GM23338 (cell line): Measurements from ENCODE around the gene RSPH1. TPM values are rescaled to one million over a fixed set of nuclear protein-coding genes. Genes with fewer than 3 reads are reported as not detected.

Experiments used
- ATAC-seq: fragments of 200-7000 bp; cut with Tn5 transposase; 3 replicates; pipeline ENCODE4 v1.9.1; 2020
- DNase-seq: peaks from one replicate; pipeline ENCODE4 v3.0.0-alpha.2; 2015; ENCODE audit warnings: low spot score
- H2AFZ ChIP-seq: fragments of 200-600 bp; sonication (generic); 2 replicates; pipeline ENCODE4 v1.8.0; 2016; ENCODE audit warnings: antibody characterized with exemption, mild to moderate bottlenecking, moderate library complexity
- H3F3A ChIP-seq: fragments of 200-600 bp; sonication (generic); replicated peaks from 2 replicates; pipeline ENCODE4 v1.8.0; 2017; ENCODE audit warnings: antibody characterized with exemption, mixed run types, low read depth
- H3K27ac ChIP-seq: fragments of 200-600 bp; sonication (generic); 2 replicates; pipeline ENCODE4 v1.6.1; 2016; ENCODE audit warnings: low read depth
- H3K27me3 ChIP-seq: fragments of 200-600 bp; sonication (generic); 2 replicates; pipeline ENCODE4 v1.8.0; 2016; ENCODE audit warnings: mild to moderate bottlenecking, mixed run types, moderate library complexity; ENCODE audit not compliant: insufficient read depth
- H3K36me3 ChIP-seq: fragments of 200-600 bp; sonication (generic); 2 replicates; pipeline ENCODE4 v1.8.0; 2016; ENCODE audit warnings: mild to moderate bottlenecking; ENCODE audit not compliant: insufficient read depth
- H3K4me1 ChIP-seq: fragments of 200-600 bp; sonication (generic); 2 replicates; pipeline ENCODE4 v1.8.0; 2016; ENCODE audit warnings: mild to moderate bottlenecking, moderate library complexity; ENCODE audit not compliant: insufficient read depth
- H3K4me2 ChIP-seq: fragments of 200-600 bp; sonication (generic); 2 replicates; pipeline ENCODE4 v1.7.1; 2017; ENCODE audit warnings: mixed run types
- H3K4me3 ChIP-seq: fragments of 200-600 bp; sonication (generic); 2 replicates; pipeline ENCODE4 v1.6.1; 2016; ENCODE audit warnings: mixed run types
- H3K79me2 ChIP-seq: fragments of 200-600 bp; sonication (generic); replicated peaks from 2 replicates; pipeline ENCODE4 v1.8.0; 2017; ENCODE audit warnings: mild to moderate bottlenecking; ENCODE audit not compliant: insufficient read depth
- H3K9me2 ChIP-seq: fragments of 200-600 bp; sonication (generic); 2 replicates; pipeline ENCODE4 v1.8.0; 2017; ENCODE audit not compliant: insufficient read depth
- H4K20me1 ChIP-seq: fragments of 200-600 bp; sonication (generic); replicated peaks from 2 replicates; pipeline ENCODE4 v1.8.0; 2017; ENCODE audit warnings: mild to moderate bottlenecking; ENCODE audit not compliant: insufficient read depth
- H3K27ac Mint-ChIP-seq: 2 replicates; pipeline ENCODE4 v1.8.0; 2020; ENCODE audit warnings: inconsistent platforms, mild to moderate bottlenecking, moderate library complexity, mixed read lengths
- H3K27me3 Mint-ChIP-seq: 3 replicates; pipeline ENCODE4 v1.8.0; 2022; ENCODE audit warnings: low read depth, mild to moderate bottlenecking, moderate library complexity, mixed read lengths, inconsistent platforms; ENCODE audit not compliant: insufficient read depth, poor library complexity
- H3K36me3 Mint-ChIP-seq: 3 replicates; pipeline ENCODE4 v1.8.0; 2021; ENCODE audit warnings: low read depth, mild to moderate bottlenecking, inconsistent platforms, moderate library complexity, mixed read lengths
- H3K4me1 Mint-ChIP-seq: 3 replicates; pipeline ENCODE4 v1.8.0; 2020; ENCODE audit warnings: mild to moderate bottlenecking, inconsistent platforms, mixed read lengths
- H3K4me3 Mint-ChIP-seq: 3 replicates; pipeline ENCODE4 v1.8.0; 2021; ENCODE audit warnings: moderate library complexity, mild to moderate bottlenecking, inconsistent platforms, mixed read lengths
- H3K9me3 Mint-ChIP-seq: 3 replicates; pipeline ENCODE4 v1.8.0; 2020; ENCODE audit warnings: moderate library complexity, mild to moderate bottlenecking, inconsistent platforms, mixed read lengths
- CREB1 ChIP-seq: fragments of 250-450 bp; sonication (Bioruptor Pico); IDR thresholded peaks from 2 replicates; pipeline ENCODE4 v1.5.0; 2020; ENCODE audit warnings: low read depth, mild to moderate bottlenecking, moderate library complexity
- CTCF ChIP-seq, 2 experiments: fragments of 200-600 bp in 1 of 2; sonication (generic) in 1 of 2; conservative IDR thresholded peaks; 2 replicates each; pipeline versions ENCODE4 v1.5.1 to v1.6.1; 2016 to 2017; ENCODE audit warnings: antibody characterized with exemption in 2 of 2, low read depth in 2 of 2, mild to moderate bottlenecking in 2 of 2, moderate library complexity in 1 of 2
- EZH2 ChIP-seq: fragments of 200-600 bp; sonication (generic); IDR thresholded peaks from one replicate; pipeline ENCODE4 v1.8.0; 2017; ENCODE audit warnings: antibody characterized with exemption, mild to moderate bottlenecking, low read depth; ENCODE audit not compliant: unreplicated experiment
- EZH2phosphoT487 ChIP-seq: fragments of 200-600 bp; sonication (generic); IDR thresholded peaks from one replicate; pipeline ENCODE4 v1.8.1; 2018; ENCODE audit warnings: antibody characterized with exemption; ENCODE audit not compliant: unreplicated experiment
- NANOG ChIP-seq: IDR thresholded peaks from 2 replicates; pipeline ENCODE4 v1.6.1; 2016; ENCODE audit warnings: antibody characterized with exemption, borderline replicate concordance
- POLR2AphosphoS5 ChIP-seq: IDR thresholded peaks from 2 replicates; pipeline ENCODE4 v1.6.1; 2016; ENCODE audit warnings: antibody characterized with exemption, low read depth
- REST ChIP-seq: IDR thresholded peaks from one replicate; pipeline ENCODE4 v1.6.1; 2018; ENCODE audit warnings: antibody characterized with exemption; ENCODE audit not compliant: unreplicated experiment
- STAT1 ChIP-seq: IDR thresholded peaks from one replicate; pipeline ENCODE4 v1.6.1; 2016; ENCODE audit warnings: antibody characterized with exemption; ENCODE audit not compliant: unreplicated experiment
- ZNF114 ChIP-seq: fragments of 250-450 bp; sonication (Bioruptor Pico); IDR thresholded peaks from 2 replicates; pipeline ENCODE4 v1.5.0; 2020; ENCODE audit warnings: mild to moderate bottlenecking, moderate library complexity
- polyA plus RNA-seq: library from polyadenylated mRNA; unstranded; fragments of >200 nt; fragmentation: Nextera tagmentation; extraction: Ambion mirVana; gene quantifications from 2 replicates; pipeline ENCODE4 v1.2.1, GENCODE V29; 2016
- total RNA-seq: library from RNA; depleted of rRNA; stranded (reverse); fragments of >200 nt; shearing (Covaris generic); gene quantifications from 2 replicates; pipeline ENCODE4 v1.2.3, GENCODE V29; 2014

Gene RSPH1
- total and polyA plus RNA-seq, 2 experiments from 2014 or later = 0.23 TPM; not detected in 1

- Histone ChIP-seq H3K4me1 (no peaks in the 10 kb centered on the region; the same call in 1 of the 2 replicates), H3K9me2 (no peaks in the 10 kb centered on the region), H3K27me3 (no peaks in the 10 kb centered on the region), H3K36me3 (no peaks in the 10 kb centered on the region), H3K27ac (no peak overlapping the region), H3F3A (peaks cover 2% of the 10 kb centered on the region; the same call in 1 of the 2 replicates), H3K4me3 (no peak overlapping the region), H4K20me1 (peaks cover 12% of the 10 kb centered on the region), H3K79me2 (peaks cover 7% of the 10 kb centered on the region; the same call in 1 of the 2 replicates), H3K4me2 (no peak overlapping the region), H2AFZ (no peak overlapping the region)
- DNase-seq (no peak), ATAC-seq (no peak)
- no peak overlapping the region for H3K4me3 Mint-ChIP-seq
- peaks cover 18% of the 10 kb centered on the region for H3K4me1 Mint-ChIP-seq
- H3K27me3 Mint-ChIP-seq = peaks cover 8% of the 10 kb centered on the region
- peaks cover 21% of the 10 kb centered on the region; the same call in 2 of the 3 replicates for H3K36me3 Mint-ChIP-seq
- H3K9me3 Mint-ChIP-seq = no peaks in the 10 kb centered on the region
- no peak overlapping the region for H3K27ac Mint-ChIP-seq
- no peak for TF ChIP-seq REST
Observed at GRCh38 chr21:42533963-42534355, 37.9 kb upstream of the RSPH1 start.

- H3K79me2 ChIP-seq = peaks cover 7% of the 10 kb centered on the region; the same call in 1 of the 2 replicates
- H3F3A ChIP-seq = peaks cover 2% of the 10 kb centered on the region; the same call in 1 of the 2 replicates
- peaks cover 8% of the 10 kb centered on the region for H3K27me3 Mint-ChIP-seq
- ATAC-seq = no peak
- peaks cover 21% of the 10 kb centered on the region; the same call in 2 of the 3 replicates for H3K36me3 Mint-ChIP-seq
- no peak for DNase-seq
- no peaks in the 10 kb centered on the region for H3K9me3 Mint-ChIP-seq
- H3K27ac Mint-ChIP-seq = no peak overlapping the region
- H3K4me3 ChIP-seq = no peak overlapping the region
- no peaks in the 10 kb centered on the region for H3K9me2 ChIP-seq
- no peaks in the 10 kb centered on the region for H3K36me3 ChIP-seq
- H2AFZ ChIP-seq = no peak overlapping the region
- no peaks in the 10 kb centered on the region for H3K27me3 ChIP-seq
- H4K20me1 ChIP-seq = peaks cover 12% of the 10 kb centered on the region
- no peak overlapping the region for H3K4me3 Mint-ChIP-seq
- H3K27ac ChIP-seq = no peak overlapping the region
- H3K4me1 Mint-ChIP-seq = peaks cover 18% of the 10 kb centered on the region
- H3K4me2 ChIP-seq = no peak overlapping the region
- H3K4me1 ChIP-seq = no peaks in the 10 kb centered on the region; the same call in 1 of the 2 replicates
- TF ChIP-seq REST (no peak), EZH2phosphoT487 (no peak), POLR2AphosphoS5 (no peak), EZH2 (no peak), CTCF (conservative IDR thresholded peaks at IDR 0.05; ENCODE audit: low read depth in 2 of 2) (no peak), ZNF114 (CRISPR knock-in tag) (no peak), STAT1 (no peak), CREB1 (CRISPR knock-in tag) (no peak), NANOG (no peak)
Observed at GRCh38 chr21:42533306-42533962, 37.4 kb upstream of the RSPH1 start.
